ENCODE data around the gene GTF2E1.

- TF ChIP-seq, protein P1, sequence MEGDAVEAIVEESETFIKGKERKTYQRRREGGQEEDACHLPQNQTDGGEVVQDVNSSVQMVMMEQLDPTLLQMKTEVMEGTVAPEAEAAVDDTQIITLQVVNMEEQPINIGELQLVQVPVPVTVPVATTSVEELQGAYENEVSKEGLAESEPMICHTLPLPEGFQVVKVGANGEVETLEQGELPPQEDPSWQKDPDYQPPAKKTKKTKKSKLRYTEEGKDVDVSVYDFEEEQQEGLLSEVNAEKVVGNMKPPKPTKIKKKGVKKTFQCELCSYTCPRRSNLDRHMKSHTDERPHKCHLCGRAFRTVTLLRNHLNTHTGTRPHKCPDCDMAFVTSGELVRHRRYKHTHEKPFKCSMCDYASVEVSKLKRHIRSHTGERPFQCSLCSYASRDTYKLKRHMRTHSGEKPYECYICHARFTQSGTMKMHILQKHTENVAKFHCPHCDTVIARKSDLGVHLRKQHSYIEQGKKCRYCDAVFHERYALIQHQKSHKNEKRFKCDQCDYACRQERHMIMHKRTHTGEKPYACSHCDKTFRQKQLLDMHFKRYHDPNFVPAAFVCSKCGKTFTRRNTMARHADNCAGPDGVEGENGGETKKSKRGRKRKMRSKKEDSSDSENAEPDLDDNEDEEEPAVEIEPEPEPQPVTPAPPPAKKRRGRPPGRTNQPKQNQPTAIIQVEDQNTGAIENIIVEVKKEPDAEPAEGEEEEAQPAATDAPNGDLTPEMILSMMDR (IDR thresholded peaks at IDR 0.05; ENCODE audit: low read depth, low read length) = no peak
- TF ChIP-seq POLR2A (IDR thresholded peaks at IDR 0.05; ENCODE audit: extremely low read depth, insufficient read length) = no peak
- TF ChIP-seq MYC (IDR thresholded peaks at IDR 0.05; ENCODE audit: low read depth, low read length) = no peak
Observed at GRCh38 chr3:120766576-120766975, 24.0 kb downstream of the GTF2E1 start.

Measured in NB4 (cell line).